SH-SY5Y (cell line): ENCODE data around the gene AS3MT.

Experiments used
- GATA2 ChIP-seq: IDR thresholded peaks from 2 replicates; pipeline ENCODE4 v1.6.1; 2011; ENCODE audit warnings: mild to moderate bottlenecking, low read depth, low read length
- GATA3 ChIP-seq: IDR thresholded peaks from 2 replicates; pipeline ENCODE4 v1.6.1; 2011; ENCODE audit warnings: low read depth, mild to moderate bottlenecking, low read length, moderate library complexity

GRCh38 chr10:102949916-102950315, 80.6 kb downstream of the AS3MT start:
- TF ChIP-seq GATA2 (no peak), GATA3 (no peak)
